Stimulated activated effector memory CD8-positive, alpha-beta T cell treated with anti-CD3 and anti-CD28 coated beads, Interleukin-12 subunit alpha, Interleukin-12 subunit beta, amount 100 ng/mL, for 72 hours (primary cell): ENCODE data around the gene GNB5.
A peak's percentile ranks its signal among the peaks of the same experiment; 100 is the strongest.
"Not testable (repeated sequence)": the region's sequence is repeated elsewhere in the genome, so short reads cannot be mapped to it uniquely, and the experiment has no call there.

Experiments used
- ATAC-seq: fragments of 150-1000 bp; cut with Tn5 transposase; 2 replicates; pipeline ENCODE4 v1.10.0; 2021
- DNase-seq, 2 donors: peaks; one replicate each; pipeline ENCODE4 v3.0.0; 2021 to 2022; ENCODE audit warnings: low spot score in 2 of 2
- H3K27ac Mint-ChIP-seq: one replicate; pipeline ENCODE4 v1.8.0; 2022; ENCODE audit warnings: mild to moderate bottlenecking, mixed read lengths
- H3K36me3 Mint-ChIP-seq: one replicate; pipeline ENCODE4 v1.8.0; 2022; ENCODE audit warnings: mild to moderate bottlenecking, mixed read lengths
- H3K4me1 Mint-ChIP-seq: one replicate; pipeline ENCODE4 v1.8.0; 2022; ENCODE audit warnings: mixed read lengths
- H3K4me3 Mint-ChIP-seq: one replicate; pipeline ENCODE4 v1.8.0; 2022; ENCODE audit warnings: mild to moderate bottlenecking, mixed read lengths
- H3K9me3 Mint-ChIP-seq: one replicate; pipeline ENCODE4 v1.8.0; 2022; ENCODE audit warnings: mixed read lengths

GNB5 gene

GRCh38 chr15:52090193-52090592 is 101.0 kb downstream of the GNB5 start:
- Mint-ChIP-seq H3K4me3 (no peak overlapping the region), H3K9me3 (peaks cover 12% of the 10 kb centered on the region), H3K36me3 (no peaks in the 10 kb centered on the region), H3K27ac (no peak overlapping the region), H3K4me1 (no peaks in the 10 kb centered on the region)
- ATAC-seq = no peak
- no peak for DNase-seq

- Mint-ChIP-seq H3K36me3 (no peaks in the 10 kb centered on the region), H3K27ac (no peak overlapping the region), H3K9me3 (peaks cover 12% of the 10 kb centered on the region), H3K4me3 (no peak overlapping the region), H3K4me1 (peaks cover 20% of the 10 kb centered on the region)
- DNase-seq (no peak), ATAC-seq (no peak)
Observed at GRCh38 chr15:52086011-52086786, 105.0 kb downstream of the GNB5 start.

DNA sequence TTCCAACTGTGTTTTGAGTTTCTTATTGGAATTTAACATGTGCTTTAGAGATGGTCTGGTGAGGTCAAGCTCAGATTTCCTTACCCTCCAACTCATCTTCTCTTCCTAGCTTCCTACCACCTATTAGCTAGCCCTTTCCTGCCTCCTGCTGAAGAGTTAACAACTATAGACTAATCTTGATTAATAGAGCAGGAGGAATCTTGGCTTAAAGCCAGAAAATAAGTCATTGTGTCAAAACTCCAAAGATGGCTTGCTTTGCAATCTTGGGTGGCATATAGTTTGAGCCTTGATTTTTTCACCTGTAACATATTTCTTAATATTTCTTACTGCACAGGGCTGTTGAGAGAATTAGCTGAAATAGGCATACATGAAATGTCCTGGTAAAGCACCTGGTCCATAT is 105.9 kb downstream of the GNB5 start:
- ATAC-seq (no peak), DNase-seq (no peak)
- H3K4me1 Mint-ChIP-seq = peaks cover 20% of the 10 kb centered on the region
- H3K36me3 Mint-ChIP-seq = no peaks in the 10 kb centered on the region
- H3K9me3 Mint-ChIP-seq = peaks cover 7% of the 10 kb centered on the region
- H3K4me3 Mint-ChIP-seq = no peak overlapping the region
- no peak overlapping the region for H3K27ac Mint-ChIP-seq

- Mint-ChIP-seq H3K4me1 (peaks cover 31% of the 10 kb centered on the region), H3K27ac (no peak overlapping the region), H3K9me3 (no peaks in the 10 kb centered on the region), H3K36me3 (no peaks in the 10 kb centered on the region), H3K4me3 (no peak overlapping the region)
- no peak for ATAC-seq
- DNase-seq = no peak
Observed at GRCh38 chr15:52083603-52084002, 107.6 kb downstream of the GNB5 start.

DNA sequence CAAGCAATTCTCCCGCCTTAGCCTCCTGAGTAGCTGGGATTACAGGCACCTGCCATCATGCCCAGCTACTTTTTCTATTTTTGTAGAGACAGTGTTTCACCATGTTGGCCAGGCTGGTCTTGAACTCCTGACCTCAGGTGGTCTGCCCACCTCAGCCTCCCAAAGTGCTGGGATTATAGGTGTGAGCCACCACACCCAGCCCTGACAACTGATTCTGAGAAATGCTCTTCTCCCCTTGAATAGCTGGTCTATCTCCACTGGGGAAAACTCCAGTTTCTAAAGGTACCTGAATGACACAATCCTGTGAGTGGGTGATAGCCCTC is 108.2 kb downstream of the GNB5 start:
- not testable (repeated sequence) for H3K9me3 Mint-ChIP-seq
- peak overlapping the region; percentile 24 for H3K4me3 Mint-ChIP-seq

DNA sequence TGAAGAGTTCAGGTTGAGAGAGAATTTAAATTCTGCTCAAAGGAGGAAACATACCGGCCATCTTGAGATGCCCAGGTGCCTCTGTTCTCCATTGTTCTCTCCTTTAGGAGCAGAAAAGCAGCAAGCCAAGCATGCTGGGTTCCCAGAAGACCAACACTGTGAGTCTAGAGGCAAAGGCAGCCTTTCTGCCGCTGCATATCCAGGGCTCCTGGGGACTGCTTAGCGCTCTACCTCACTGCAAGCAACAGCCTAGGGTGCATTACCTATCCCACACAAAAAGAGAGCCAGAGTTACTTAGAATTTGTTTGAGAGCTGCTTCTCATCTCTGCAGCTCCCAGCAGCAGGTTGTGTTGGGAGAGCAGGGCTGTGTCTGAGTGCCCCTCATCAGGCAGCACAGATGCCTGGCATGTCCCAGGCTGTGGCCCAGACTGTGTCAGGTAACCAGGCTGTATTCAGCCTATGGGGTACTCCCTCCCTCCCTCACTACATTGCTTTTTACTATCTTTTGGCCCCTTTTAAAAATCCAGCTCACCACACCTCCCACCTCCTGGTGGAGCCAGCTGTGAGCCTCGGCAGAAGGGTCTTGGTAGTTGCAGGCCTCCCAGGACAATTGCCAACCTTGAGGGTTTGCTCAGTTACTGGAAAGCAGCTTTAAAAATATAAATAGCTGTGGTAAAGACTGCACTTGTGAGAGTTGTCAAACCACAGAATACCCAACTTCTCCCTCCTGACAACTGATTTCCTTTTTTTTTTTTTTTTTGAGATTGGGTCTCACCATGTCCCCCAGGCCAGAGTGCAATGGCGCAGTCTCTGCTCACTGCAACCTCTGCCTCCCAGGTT is 108.8 kb downstream of the GNB5 start:
- peak; percentile 56 for ATAC-seq
- Mint-ChIP-seq H3K4me3 (peak overlapping the region; percentile 24), H3K4me1 (peaks cover 33% of the 10 kb centered on the region), H3K27ac (peak overlapping the region; percentile 60), H3K9me3 (no peaks in the 10 kb centered on the region), H3K36me3 (no peaks in the 10 kb centered on the region)
- DNase-seq = no peak

More for the DNA sequence above, 108.2 kb downstream of the GNB5 start:
- H3K4me1 Mint-ChIP-seq = peaks cover 33% of the 10 kb centered on the region
- H3K36me3 Mint-ChIP-seq, H3K27ac Mint-ChIP-seq, DNase-seq: not testable (repeated sequence)
- peak; percentile 27 for ATAC-seq

DNA sequence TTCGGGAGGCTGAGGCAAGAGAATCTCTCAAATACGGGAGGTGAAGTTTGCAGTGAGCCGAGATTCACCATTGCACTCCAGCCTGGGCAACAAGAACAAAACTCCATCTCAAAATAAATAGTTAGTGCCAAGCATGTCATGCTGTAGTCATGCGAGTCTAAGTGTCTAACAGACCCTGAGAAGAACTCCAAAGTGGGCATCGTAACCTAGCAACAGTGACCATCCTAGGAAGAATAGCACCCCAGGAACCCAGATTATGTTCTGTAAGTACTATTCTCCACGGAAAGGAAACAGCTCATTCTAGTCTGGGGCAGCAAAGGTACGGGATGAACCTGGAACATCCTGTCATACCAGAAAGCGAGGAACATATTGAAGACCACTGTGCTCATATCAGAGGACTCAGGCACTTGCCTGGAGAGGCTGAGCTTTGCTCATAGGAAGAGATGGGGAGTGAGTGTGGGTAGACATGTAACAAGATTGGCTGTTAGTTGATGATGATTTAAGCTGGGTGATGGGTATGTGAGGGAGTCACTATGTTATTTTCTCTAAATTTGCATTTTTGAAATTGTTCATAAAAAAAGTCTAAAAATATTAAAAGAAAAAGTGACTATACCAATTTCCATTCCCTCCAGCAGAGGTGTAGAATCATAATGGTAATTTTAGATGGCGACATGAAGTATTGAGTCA is 110.3 kb downstream of the GNB5 start:
- no peak for ATAC-seq
- DNase-seq = no peak
- Mint-ChIP-seq H3K4me1 (peaks cover 42% of the 10 kb centered on the region), H3K36me3 (no peaks in the 10 kb centered on the region), H3K27ac (no peak overlapping the region), H3K4me3 (no peak overlapping the region), H3K9me3 (no peaks in the 10 kb centered on the region)

- Mint-ChIP-seq H3K4me3 (no peak overlapping the region), H3K4me1 (peaks cover 42% of the 10 kb centered on the region), H3K36me3 (no peaks in the 10 kb centered on the region), H3K27ac (no peak overlapping the region), H3K9me3 (no peaks in the 10 kb centered on the region)
- DNase-seq (no peak), ATAC-seq (no peak)
Observed at GRCh38 chr15:52080031-52080430, 111.2 kb downstream of the GNB5 start.

DNA sequence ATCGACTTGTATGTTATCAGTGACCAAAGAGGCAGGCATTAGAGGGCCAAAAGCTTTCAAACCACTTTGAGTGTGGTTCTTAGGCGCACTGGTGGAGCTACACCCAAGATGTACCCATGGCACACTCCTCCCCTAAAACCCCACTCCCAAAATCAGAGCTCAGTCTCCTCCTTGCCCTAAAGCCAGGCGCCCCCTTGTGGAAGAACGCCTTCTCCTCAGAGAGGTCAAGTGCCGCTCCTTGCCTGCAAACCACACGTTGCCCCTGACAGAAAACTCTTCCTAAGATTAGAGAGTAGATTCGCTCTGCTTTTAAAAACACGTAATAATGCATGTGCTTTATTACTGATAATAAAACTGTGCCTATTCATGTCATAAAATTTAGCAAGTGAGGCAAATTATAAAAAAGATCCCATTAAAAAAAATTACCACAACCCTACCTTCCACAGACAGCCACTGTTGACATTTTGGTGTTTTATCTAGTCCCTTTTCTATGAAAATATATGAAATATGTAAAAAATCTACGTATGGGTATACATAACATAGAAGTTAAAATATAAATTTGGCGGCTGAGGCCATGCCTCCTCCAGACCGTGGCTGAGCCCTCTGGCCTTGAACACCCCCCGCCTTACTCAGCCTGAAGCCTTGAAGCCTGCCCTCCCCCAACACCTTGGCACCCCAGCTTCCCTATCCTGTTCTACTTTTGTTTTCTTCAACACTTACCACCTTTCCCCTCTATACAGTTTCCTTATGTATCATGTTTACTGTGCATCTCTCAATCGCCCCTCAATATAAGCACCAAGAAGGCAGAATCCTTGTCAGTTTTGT is 112.1 kb downstream of the GNB5 start:
- Mint-ChIP-seq H3K9me3 (no peaks in the 10 kb centered on the region), H3K27ac (no peak overlapping the region), H3K36me3 (no peaks in the 10 kb centered on the region), H3K4me1 (peaks cover 42% of the 10 kb centered on the region), H3K4me3 (no peak overlapping the region)
- DNase-seq (peak; percentile 76 to 89), ATAC-seq (peak; percentile 77)

- DNase-seq = no peak
- Mint-ChIP-seq H3K27ac (no peak overlapping the region), H3K4me1 (peaks cover 36% of the 10 kb centered on the region), H3K36me3 (no peaks in the 10 kb centered on the region), H3K9me3 (no peaks in the 10 kb centered on the region), H3K4me3 (no peak overlapping the region)
- ATAC-seq = no peak
Observed at GRCh38 chr15:52078197-52078875, 112.9 kb downstream of the GNB5 start.

GRCh38 chr15:52076889-52077781 is 114.1 kb downstream of the GNB5 start:
- ATAC-seq = peak; percentile 96
- Mint-ChIP-seq H3K4me1 (peaks cover 24% of the 10 kb centered on the region), H3K27ac (peak overlapping the region; percentile 32), H3K9me3 (no peaks in the 10 kb centered on the region), H3K36me3 (no peaks in the 10 kb centered on the region), H3K4me3 (no peak overlapping the region)
- DNase-seq = peak in 1 of 2 donors; percentile 58

DNA sequence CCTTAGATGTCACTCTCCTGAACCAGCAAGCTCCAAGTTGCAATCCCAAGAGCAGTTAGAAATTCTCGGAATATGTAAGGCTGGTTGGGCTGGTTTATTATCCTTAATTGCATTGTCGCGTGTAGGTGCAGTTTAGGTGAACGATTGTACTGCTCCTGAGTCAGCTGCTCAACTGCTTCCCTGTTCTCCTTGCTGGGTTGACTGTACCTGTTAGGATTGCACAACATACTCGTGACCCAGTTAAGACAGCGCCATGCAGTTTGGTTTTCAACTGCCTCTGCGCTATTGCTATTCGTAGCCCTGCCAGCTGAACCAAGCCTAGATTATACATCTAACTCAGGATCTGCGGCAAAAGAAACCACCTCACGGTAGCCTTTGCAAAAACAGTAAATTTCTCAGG is 119.6 kb downstream of the GNB5 start:
- ATAC-seq (no peak), DNase-seq (no peak)
- Mint-ChIP-seq H3K36me3 (peaks cover 11% of the 10 kb centered on the region), H3K27ac (no peak overlapping the region), H3K9me3 (no peaks in the 10 kb centered on the region), H3K4me3 (no peak overlapping the region), H3K4me1 (peaks cover 14% of the 10 kb centered on the region)

GRCh38 chr15:52069559-52069958 is 121.6 kb downstream of the GNB5 start:
- peak overlapping the region; percentile 54 for H3K27ac Mint-ChIP-seq
- DNase-seq (no peak), ATAC-seq (no peak)
- H3K4me3 Mint-ChIP-seq = no peak overlapping the region
- peaks cover 14% of the 10 kb centered on the region for H3K4me1 Mint-ChIP-seq
- H3K36me3 Mint-ChIP-seq = peaks cover 21% of the 10 kb centered on the region
- no peaks in the 10 kb centered on the region for H3K9me3 Mint-ChIP-seq
